ENCODE data around the gene RBX1. TPM values are rescaled to one million over a fixed set of nuclear protein-coding genes. Genes with fewer than 3 reads are reported as not detected.
A peak's percentile ranks its signal among the peaks of the same experiment; 100 is the strongest.

The RBX1 gene
- total RNA-seq, 2 experiments from 2014 or later, result 77.3 to 86.9 TPM

- H3K4me1 ChIP-seq (ENCODE audit: insufficient read depth, low read length, poor library complexity, severe bottlenecking), result peaks cover 30% of the 10 kb centered on the region
- no peaks in the 10 kb centered on the region for H3K9me2 ChIP-seq (ENCODE audit: insufficient read depth, low read length)
- H3K27ac ChIP-seq (ENCODE audit: low read depth, low read length, poor library complexity, severe bottlenecking), result no peak overlapping the region
- intact Hi-C loops (cut with micrococcal nuclease; ENCODE audit: unreplicated experiment), result no loop called here
- H3K4me3 ChIP-seq (ENCODE audit: low read depth, low read length, poor library complexity, severe bottlenecking), result no peak overlapping the region
- no peak overlapping the region for H3K4me2 ChIP-seq (ENCODE audit: low read length)
- H3K9me3 ChIP-seq (ENCODE audit: low read length), result no peaks in the 10 kb centered on the region
- H2AFZ ChIP-seq (ENCODE audit: low read length), result no peak overlapping the region
- H3K79me2 ChIP-seq (ENCODE audit: insufficient read depth, low read depth, low read length), result no peaks in the 10 kb centered on the region
- no TSS peak for BruUV-seq (replicated peaks)
- H3K36me3 ChIP-seq (ENCODE audit: insufficient read depth, low read length), result 0 out of 2 replicates have a peak, but pooled peaks cover 1% of the 10 kb centered on the region
- H4K20me1 ChIP-seq (ENCODE audit: insufficient read depth, low read length), result no peaks in the 10 kb centered on the region
- ChIA-PET POLR2A (no interaction called here), CTCF (ENCODE audit: unreplicated experiment) (no interaction called here)
- no peak for DNase-seq (ENCODE audit: low spot score)
- TF ChIP-seq CTCF (conservative IDR thresholded peaks at IDR 0.05; ENCODE audit: low read length), result no peak
- TF ChIP-seq EZH2phosphoT487 (IDR thresholded peaks at IDR 0.05; ENCODE audit: borderline replicate concordance, low read depth, low read length), result no peak
These were observed 12.0 kb upstream of the RBX1 start for GRCh38 chr22:40939202-40939601.

- Histone ChIP-seq H3K4me2 (ENCODE audit: low read length) (peak overlapping the region; percentile 86), H3K36me3 (ENCODE audit: insufficient read depth, low read length) (peaks cover 38% of the 10 kb centered on the region), H3K27ac (ENCODE audit: low read depth, low read length, poor library complexity, severe bottlenecking) (peak overlapping the region; percentile 59), H4K20me1 (ENCODE audit: insufficient read depth, low read length) (no peaks in the 10 kb centered on the region), H2AFZ (ENCODE audit: low read length) (peak overlapping the region; percentile 15; the same call in 1 of the 2 replicates), H3K4me1 (ENCODE audit: insufficient read depth, low read length, poor library complexity, severe bottlenecking) (peaks cover 18% of the 10 kb centered on the region), H3K4me3 (ENCODE audit: low read depth, low read length, poor library complexity, severe bottlenecking) (peak overlapping the region; percentile 95), H3K9me2 (ENCODE audit: insufficient read depth, low read length) (no peaks in the 10 kb centered on the region), H3K9me3 (ENCODE audit: low read length) (no peaks in the 10 kb centered on the region), H3K79me2 (ENCODE audit: insufficient read depth, low read depth, low read length) (peaks cover 48% of the 10 kb centered on the region)
- DNase-seq (ENCODE audit: low spot score), result no peak
- TF ChIP-seq EZH2phosphoT487 (IDR thresholded peaks at IDR 0.05; ENCODE audit: borderline replicate concordance, low read depth, low read length) (no peak), CTCF (conservative IDR thresholded peaks at IDR 0.05; ENCODE audit: low read length) (no peak)
- intact Hi-C loops (cut with micrococcal nuclease; ENCODE audit: unreplicated experiment), result loop anchor here (1.0 to 5.0 kb wide), 3 partner anchors 70 to 139 kb away; no protein-coding TSS in a partner anchor
- POLR2A ChIA-PET, result interaction anchor here (0.7 to 2.2 kb wide), 11 partner anchors 8 to 530 kb away, joined by 3 to 6 read pairs (median 3); partner anchors contain the start of gene ZC3H7B
- CTCF ChIA-PET (ENCODE audit: unreplicated experiment), result no interaction called here
- TSS peak; percentile 57 for BruUV-seq (replicated peaks)
These were observed 822 bp downstream of the RBX1 start for GRCh38 chr22:40951795-40952605.

- no TSS peak for BruUV-seq (replicated peaks)
- ChIA-PET POLR2A (no interaction called here), CTCF (ENCODE audit: unreplicated experiment) (no interaction called here)
- no peaks in the 10 kb centered on the region for H4K20me1 ChIP-seq (ENCODE audit: insufficient read depth, low read length)
- H3K4me1 ChIP-seq (ENCODE audit: insufficient read depth, low read length, poor library complexity, severe bottlenecking), result peaks cover 18% of the 10 kb centered on the region
- no peak for DNase-seq (ENCODE audit: low spot score)
- H3K79me2 ChIP-seq (ENCODE audit: insufficient read depth, low read depth, low read length), result peaks cover 56% of the 10 kb centered on the region
- H3K36me3 ChIP-seq (ENCODE audit: insufficient read depth, low read length), result peaks cover 52% of the 10 kb centered on the region
- H3K4me2 ChIP-seq (ENCODE audit: low read length), result peak overlapping the region; percentile 86
- H3K9me3 ChIP-seq (ENCODE audit: low read length), result no peaks in the 10 kb centered on the region
- H2AFZ ChIP-seq (ENCODE audit: low read length), result no peak overlapping the region
- no peak overlapping the region for H3K27ac ChIP-seq (ENCODE audit: low read depth, low read length, poor library complexity, severe bottlenecking)
- no peaks in the 10 kb centered on the region for H3K9me2 ChIP-seq (ENCODE audit: insufficient read depth, low read length)
- peak overlapping the region; percentile 95 for H3K4me3 ChIP-seq (ENCODE audit: low read depth, low read length, poor library complexity, severe bottlenecking)
- intact Hi-C loops (cut with micrococcal nuclease; ENCODE audit: unreplicated experiment), result loop anchor here (5.0 kb wide), 1 partner anchor 69 kb away; no protein-coding TSS in a partner anchor
- TF ChIP-seq EZH2phosphoT487 (IDR thresholded peaks at IDR 0.05; ENCODE audit: borderline replicate concordance, low read depth, low read length), result no peak
- TF ChIP-seq CTCF (conservative IDR thresholded peaks at IDR 0.05; ENCODE audit: low read length), result no peak
These were observed 2.3 kb downstream of the RBX1 start for GRCh38 chr22:40953471-40953870.
